GOT3 (cell line): ENCODE results near the gene MRPL55.

Experiments
- DNase-seq: peaks from one replicate; lab custom pipeline; 2025; ENCODE audit warnings: mixed read lengths; lab: John Stamatoyannopoulos, UW

Gene MRPL55

GRCh38 chr1:228100822-228101613 lies 8.1 kb downstream of the MRPL55 start:
- no peak for DNase-seq

GRCh38 chr1:228099331-228099732 lies 9.8 kb downstream of the MRPL55 start:
- DNase-seq = no peak

GRCh38 chr1:228098323-228098931 lies 10.7 kb downstream of the MRPL55 start:
- no peak for DNase-seq

DNA sequence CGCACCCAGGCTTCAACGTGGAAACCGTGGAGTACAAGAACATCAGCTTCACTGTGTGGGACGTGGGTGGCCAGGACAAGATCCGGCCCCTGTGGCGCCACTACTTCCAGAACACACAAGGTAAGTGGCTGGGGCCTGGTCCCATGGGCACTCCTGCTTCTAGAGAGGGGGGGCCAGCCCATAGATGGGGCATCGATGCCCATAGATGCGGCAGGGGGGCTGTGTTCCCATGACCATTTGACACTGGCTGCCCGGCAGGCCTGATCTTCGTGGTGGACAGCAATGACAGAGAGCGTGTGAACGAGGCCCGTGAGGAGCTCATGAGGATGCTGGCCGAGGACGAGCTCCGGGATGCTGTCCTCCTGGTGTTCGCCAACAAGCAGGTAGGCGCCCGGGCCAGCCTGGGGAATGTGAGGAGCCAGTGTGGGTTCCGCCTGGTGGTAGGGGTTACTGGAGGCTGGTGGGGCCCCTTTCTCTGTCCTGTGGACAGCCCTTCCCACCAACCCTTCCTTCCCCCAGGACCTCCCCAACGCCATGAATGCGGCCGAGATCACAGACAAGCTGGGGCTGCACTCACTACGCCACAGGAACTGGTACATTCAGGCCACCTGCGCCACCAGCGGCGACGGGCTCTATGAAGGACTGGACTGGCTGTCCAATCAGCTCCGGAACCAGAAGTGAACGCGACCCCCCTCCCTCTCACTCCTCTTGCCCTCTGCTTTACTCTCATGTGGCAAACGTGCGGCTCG lies 11.6 kb downstream of the MRPL55 start:
- no peak for DNase-seq

DNA sequence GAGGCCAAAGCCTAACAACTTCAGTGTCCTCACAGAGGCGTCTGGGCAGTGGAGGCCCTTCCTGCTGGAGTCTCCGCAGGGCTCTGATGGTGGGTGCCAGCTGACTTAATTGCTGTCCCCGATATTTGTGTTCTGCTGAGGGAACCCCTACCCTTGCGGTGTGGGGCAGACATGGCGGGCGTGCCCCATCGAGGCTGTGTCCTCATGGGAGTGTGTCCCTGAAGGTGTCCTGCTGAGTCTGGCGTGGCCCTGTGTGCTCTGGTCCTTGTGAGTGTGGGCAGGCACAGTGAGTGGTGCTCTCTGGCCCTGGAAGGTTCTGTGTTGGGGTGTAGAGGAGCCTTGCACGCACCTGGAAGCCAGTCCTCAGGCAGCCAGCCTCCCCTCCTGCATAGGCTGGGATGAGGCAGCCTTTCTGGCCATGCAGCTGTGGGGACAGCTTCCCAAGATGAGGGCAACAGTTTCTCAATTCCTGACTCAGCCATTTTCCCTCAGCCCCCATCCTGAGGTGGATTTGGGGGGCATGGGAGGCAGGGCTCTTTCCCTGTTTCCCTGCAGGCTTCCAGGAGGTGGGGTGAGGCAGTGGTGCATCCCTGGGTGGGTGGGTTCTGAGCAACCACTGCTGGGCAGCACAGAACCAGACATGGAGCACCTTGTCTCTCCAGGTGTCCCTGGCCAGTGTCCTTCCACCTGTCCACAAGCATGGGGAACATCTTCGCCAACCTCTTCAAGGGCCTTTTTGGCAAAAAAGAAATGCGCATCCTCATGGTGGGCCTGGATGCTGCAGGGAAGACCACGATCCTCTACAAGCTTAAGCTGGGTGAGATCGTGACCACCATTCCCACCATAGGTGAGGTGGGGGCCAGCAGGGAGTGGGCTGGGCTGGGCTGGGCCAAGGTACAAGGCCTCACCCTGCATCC lies 12.4 kb downstream of the MRPL55 start:
- no peak for DNase-seq

- no peak for DNase-seq
Observed at GRCh38 chr1:228095938-228096337, 13.2 kb downstream of the MRPL55 start.

GRCh38 chr1:228095161-228095560 lies 13.9 kb downstream of the MRPL55 start:
- no peak for DNase-seq

DNA sequence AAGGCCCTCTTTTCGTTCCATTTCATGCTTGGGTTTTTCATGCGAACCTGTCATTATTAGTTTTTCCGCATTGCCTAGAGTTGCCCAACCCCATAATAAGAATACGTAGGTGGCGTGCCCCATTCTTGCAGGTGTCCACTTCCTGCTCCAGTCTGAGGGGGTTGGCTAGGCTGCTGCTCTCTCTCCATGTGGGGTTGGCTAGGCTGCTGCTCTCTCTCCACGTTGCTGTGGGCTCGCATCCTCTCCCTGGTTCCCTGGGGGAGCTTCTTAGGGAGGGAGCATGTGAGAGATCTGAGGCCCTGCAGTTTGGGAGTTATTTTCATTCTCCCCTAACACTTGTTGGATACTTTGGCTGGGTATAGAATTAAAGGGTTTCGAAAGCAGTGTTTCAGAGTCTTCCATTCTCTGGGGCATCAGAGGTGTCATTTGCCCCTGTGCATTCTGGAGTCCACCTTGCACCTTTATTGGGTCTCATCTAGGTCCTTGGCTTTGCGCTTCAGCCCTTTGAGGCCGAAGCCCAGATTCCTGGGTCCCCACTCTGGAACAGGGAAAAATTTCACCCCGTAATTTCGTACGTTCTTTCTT lies 14.6 kb downstream of the MRPL55 start:
- no peak for DNase-seq

GRCh38 chr1:228093050-228093906 lies 15.8 kb downstream of the MRPL55 start:
- DNase-seq = no peak

- no peak for DNase-seq
Observed at GRCh38 chr1:228092342-228093049, 16.6 kb downstream of the MRPL55 start.

- DNase-seq = no peak
Observed at GRCh38 chr1:228091084-228091483, 18.0 kb downstream of the MRPL55 start.

GRCh38 chr1:228090613-228091081 lies 18.5 kb downstream of the MRPL55 start:
- no peak for DNase-seq

DNA sequence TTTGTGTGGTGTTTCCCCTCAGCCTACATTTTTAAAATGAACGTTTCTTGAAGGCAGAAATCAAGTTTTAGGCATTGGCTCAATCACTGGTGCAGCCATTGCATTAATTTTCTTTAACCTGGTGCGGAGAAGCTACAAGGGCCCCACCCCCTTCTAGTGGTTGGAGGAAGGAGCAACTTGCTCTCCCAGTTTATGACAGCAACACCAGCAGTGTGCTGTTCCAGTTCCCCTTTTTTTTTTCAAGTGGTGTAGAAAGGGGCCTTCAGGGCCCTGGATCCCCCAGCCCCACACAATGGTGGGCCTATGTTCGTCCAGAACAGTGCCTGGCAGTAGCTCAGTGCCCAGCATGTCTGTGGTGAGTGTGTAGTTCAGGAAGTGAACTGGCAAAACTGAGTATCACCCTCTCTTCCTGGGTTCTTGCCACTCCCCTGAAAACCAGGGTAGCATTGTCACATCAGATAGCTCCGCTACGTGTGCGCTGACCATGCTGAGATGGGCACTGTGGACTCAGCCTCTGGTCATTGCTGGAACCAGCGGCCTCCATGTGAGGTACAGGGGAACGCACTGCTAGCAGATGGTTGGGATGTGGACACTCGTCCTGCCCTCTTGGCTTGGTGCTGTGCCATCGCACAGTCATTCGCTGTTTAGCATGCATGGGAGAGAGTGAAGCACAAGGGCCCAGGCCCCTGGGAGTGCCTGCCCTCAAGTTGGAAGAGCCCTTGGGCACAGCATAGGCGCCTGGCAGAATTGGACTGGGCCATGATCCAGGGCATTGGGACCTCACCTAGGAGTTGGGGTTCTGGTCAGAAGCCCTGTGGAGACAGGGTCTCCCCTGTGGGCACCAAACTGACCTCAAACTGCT lies 19.3 kb downstream of the MRPL55 start:
- DNase-seq = no peak

GRCh38 chr1:228088586-228089498 lies 20.3 kb downstream of the MRPL55 start:
- no peak for DNase-seq

DNA sequence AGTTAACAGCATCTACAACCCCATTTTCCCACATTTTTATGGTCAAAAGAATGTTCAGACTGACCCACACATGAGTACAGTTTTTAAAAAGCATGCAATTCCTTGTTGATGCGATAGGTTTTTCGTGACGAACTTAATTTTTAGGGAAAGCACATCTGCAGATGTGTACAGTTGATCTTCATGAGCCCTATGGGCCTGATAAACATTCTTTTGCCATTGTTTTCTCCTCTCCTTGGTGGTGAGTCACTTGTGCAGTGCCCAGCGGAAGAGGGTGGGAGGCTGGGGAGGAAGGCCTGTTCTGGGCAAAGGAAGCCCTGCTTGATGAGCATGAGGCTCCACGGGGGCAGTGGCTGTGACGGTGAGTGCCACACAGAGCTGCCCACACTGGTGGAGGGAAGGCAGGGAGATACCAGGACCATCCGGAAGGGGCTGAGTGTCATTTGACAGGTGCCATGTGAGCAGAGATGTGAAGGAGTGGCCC lies 21.3 kb downstream of the MRPL55 start:
- no peak for DNase-seq

- no peak for DNase-seq
Observed at GRCh38 chr1:228085287-228085951, 23.7 kb downstream of the MRPL55 start.

DNA sequence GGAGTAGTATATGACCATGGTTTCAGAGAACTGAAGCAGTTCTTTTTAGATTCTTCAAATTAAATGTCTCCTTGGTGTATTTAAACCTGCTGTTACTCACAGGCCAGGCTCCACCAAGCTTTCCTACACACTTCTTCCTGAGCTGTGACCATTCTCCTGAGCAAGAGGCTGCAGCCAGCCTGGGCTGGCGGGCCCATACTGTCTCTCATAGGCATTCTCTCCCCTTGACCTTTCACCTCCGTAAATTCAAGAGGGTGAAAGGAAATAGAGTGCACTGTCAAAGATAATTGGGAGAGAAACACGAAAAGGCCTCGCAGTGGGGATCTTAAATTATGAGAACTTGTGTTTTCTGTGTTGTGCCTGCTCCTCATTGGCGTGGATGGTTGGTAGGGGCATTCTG lies 24.3 kb downstream of the MRPL55 start:
- no peak for DNase-seq
